HEK293T (cell line): Measurements from ENCODE around the gene NFX1.
"Not testable (repeated sequence)": the region's sequence is repeated elsewhere in the genome, so short reads cannot be mapped to it uniquely, and the experiment has no call there.

Experiments
- CTCF ChIA-PET: fragments of 350-600 bp; formaldehyde crosslinking; extraction: SDS; loops from one replicate; lab custom pipeline; 2021; ENCODE audit warnings: antibody characterized with exemption, inconsistent platforms; lab: Yijun Ruan, JAX
- POLR2A ChIA-PET: fragments of 350-600 bp; formaldehyde crosslinking; extraction: SDS; loops from one replicate; lab custom pipeline; 2020; ENCODE audit warnings: antibody characterized with exemption, inconsistent platforms; lab: Yijun Ruan, JAX
- DNase-seq: peaks from one replicate; pipeline ENCODE4 v3.0.0; 2012; ENCODE audit warnings: mixed read lengths; ENCODE audit errors: extremely low spot score
- ARNT ChIP-seq: fragments of 450-650 bp; IDR thresholded peaks from 2 replicates; pipeline ENCODE4 v1.6.1; 2017; ENCODE audit warnings: mild to moderate bottlenecking
- BHLHE40 ChIP-seq: fragments of 450-650 bp; IDR thresholded peaks from 2 replicates; pipeline ENCODE4 v1.6.1; 2016; ENCODE audit warnings: mild to moderate bottlenecking, moderate library complexity, borderline replicate concordance
- CTBP1 ChIP-seq: fragments of 450-650 bp; IDR thresholded peaks from 2 replicates; pipeline ENCODE4 v1.6.1; 2016; ENCODE audit warnings: borderline replicate concordance
- ELF4 ChIP-seq: fragments of 450-650 bp; IDR thresholded peaks from 2 replicates; pipeline ENCODE4 v1.6.1; 2017; ENCODE audit warnings: antibody characterized with exemption
- FOXA1 ChIP-seq: fragments of 450-650 bp; IDR thresholded peaks from 2 replicates; pipeline ENCODE4 v1.6.1; 2016; ENCODE audit warnings: mild to moderate bottlenecking
- FOXK2 ChIP-seq: fragments of 450-650 bp; IDR thresholded peaks from 2 replicates; pipeline ENCODE4 v1.6.1; 2016; ENCODE audit warnings: mild to moderate bottlenecking
- FOXM1 ChIP-seq: fragments of 450-650 bp; IDR thresholded peaks from 2 replicates; pipeline ENCODE4 v1.6.1; 2017; ENCODE audit warnings: mild to moderate bottlenecking, borderline replicate concordance
- HDGF ChIP-seq: fragments of 450-650 bp; IDR thresholded peaks from 2 replicates; pipeline ENCODE4 v1.6.1; 2017; ENCODE audit warnings: antibody characterized with exemption, borderline replicate concordance
- L3MBTL2 ChIP-seq: fragments of 450-650 bp; conservative IDR thresholded peaks from 2 replicates; pipeline ENCODE4 v1.6.1; 2016; ENCODE audit warnings: mild to moderate bottlenecking
- LEF1 ChIP-seq: fragments of 450-650 bp; IDR thresholded peaks from 2 replicates; pipeline ENCODE4 v1.6.1; 2017; ENCODE audit warnings: mild to moderate bottlenecking, borderline replicate concordance
- NFRKB ChIP-seq: fragments of 450-650 bp; IDR thresholded peaks from 2 replicates; pipeline ENCODE4 v1.6.1; 2016; ENCODE audit warnings: mild to moderate bottlenecking, moderate library complexity
- SP1 ChIP-seq: fragments of 450-650 bp; IDR thresholded peaks from 2 replicates; pipeline ENCODE4 v1.6.1; 2017
- SUZ12 ChIP-seq: fragments of 450-650 bp; IDR thresholded peaks from 2 replicates; pipeline ENCODE4 v1.6.1; 2016; ENCODE audit warnings: mild to moderate bottlenecking
- TARDBP ChIP-seq: fragments of 450-650 bp; IDR thresholded peaks from 2 replicates; pipeline ENCODE4 v1.6.1; 2016
- ZNF384 ChIP-seq: fragments of 450-650 bp; IDR thresholded peaks from 2 replicates; pipeline ENCODE4 v1.6.1; 2016
- TF ChIP-seq, protein P1 (sequence below): fragments of 450-650 bp; IDR thresholded peaks from 2 replicates; pipeline ENCODE4 v1.6.1; 2016

The NFX1 gene

DNA sequence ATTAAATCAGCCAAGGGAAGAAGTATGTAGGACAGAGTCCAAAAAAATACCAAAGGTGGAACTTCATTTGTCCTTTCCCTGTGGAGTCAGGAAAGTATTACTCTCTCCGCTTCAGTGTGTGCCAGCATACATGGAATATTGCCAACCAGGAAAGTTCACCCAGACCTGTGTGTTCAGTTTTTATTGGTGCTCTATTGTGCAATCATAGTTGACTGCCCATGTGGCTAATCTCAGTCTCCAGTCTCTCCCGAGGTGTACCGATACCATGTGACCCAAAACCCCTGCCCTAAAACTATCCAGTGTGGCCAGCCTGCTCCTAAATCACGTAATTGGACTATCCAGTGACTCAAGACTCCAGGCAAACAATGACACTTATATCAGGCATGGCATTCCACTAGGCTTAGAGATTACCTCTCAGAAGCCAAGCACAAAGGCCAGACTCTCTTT is 38.8 kb downstream of the NFX1 start:
- ChIA-PET POLR2A (no interaction called here), CTCF (no interaction called here)
- DNase-seq: no peak
- TF ChIP-seq, protein P1, sequence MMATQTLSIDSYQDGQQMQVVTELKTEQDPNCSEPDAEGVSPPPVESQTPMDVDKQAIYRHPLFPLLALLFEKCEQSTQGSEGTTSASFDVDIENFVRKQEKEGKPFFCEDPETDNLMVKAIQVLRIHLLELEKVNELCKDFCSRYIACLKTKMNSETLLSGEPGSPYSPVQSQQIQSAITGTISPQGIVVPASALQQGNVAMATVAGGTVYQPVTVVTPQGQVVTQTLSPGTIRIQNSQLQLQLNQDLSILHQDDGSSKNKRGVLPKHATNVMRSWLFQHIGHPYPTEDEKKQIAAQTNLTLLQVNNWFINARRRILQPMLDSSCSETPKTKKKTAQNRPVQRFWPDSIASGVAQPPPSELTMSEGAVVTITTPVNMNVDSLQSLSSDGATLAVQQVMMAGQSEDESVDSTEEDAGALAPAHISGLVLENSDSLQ: no peak
- TF ChIP-seq L3MBTL2: no peak
- no peak for TF ChIP-seq FOXA1
- TF ChIP-seq CTBP1: no peak
- TF ChIP-seq NFRKB: no peak
- TF ChIP-seq HDGF: no peak
- no peak for TF ChIP-seq SUZ12
- TF ChIP-seq BHLHE40: no peak
- no peak for TF ChIP-seq ZNF384
- TF ChIP-seq ELF4: no peak
- TF ChIP-seq FOXM1: no peak
- TF ChIP-seq ARNT: no peak
- no peak for TF ChIP-seq FOXK2
- TF ChIP-seq SP1: no peak
- TF ChIP-seq TARDBP: no peak
- no peak for TF ChIP-seq LEF1

DNA sequence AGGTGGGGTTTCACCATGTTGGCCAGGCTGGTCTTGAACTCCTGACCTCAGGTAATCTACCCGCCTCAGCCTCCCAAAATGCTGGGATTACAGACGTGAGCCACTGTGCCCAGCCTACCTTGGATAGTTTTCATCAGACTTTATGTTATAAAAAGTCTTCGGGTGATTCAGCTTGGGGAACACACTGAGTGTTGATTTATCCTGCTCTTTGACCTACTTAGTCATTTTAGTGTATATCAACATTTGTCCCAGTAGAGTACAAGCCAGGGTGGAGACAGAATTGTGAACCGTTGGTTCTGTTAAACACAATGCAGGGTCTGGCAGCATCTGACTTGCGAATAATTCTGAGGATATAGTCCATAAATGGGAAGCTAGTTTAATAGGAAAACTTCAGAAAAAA is 39.7 kb downstream of the NFX1 start:
- POLR2A ChIA-PET: no interaction called here
- DNase-seq: no peak
- no peak for TF ChIP-seq FOXK2
- CTCF ChIA-PET: no interaction called here

DNA sequence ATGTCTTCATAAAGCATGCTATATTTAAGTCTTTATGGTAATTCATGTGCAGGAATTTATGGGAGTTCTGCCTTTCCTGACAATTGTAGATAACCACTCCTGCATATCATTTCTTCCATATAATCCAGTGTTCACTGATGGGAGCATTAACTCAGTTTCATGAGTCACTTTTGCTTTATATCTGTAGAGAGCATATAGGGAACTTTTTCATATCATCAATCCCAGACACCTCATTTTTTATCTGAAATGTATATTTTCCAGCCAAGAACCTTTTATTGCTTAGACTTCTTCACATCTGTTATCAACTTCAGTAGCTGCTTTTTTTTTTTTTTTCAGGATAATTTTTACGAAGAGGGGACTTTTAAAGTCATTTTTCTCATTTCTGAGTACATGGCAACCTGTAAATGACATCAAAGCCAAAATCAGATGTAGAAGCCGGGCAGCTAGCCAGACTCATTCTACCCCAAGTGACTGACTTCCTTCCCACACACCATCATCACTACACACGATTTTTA is 41.1 kb downstream of the NFX1 start:
- no peak for TF ChIP-seq FOXA1
- TF ChIP-seq L3MBTL2: no peak
- TF ChIP-seq, protein P1: no peak
- TF ChIP-seq LEF1: no peak
- TF ChIP-seq HDGF: no peak
- no peak for TF ChIP-seq ELF4
- TF ChIP-seq NFRKB: no peak
- no peak for TF ChIP-seq FOXK2
- TF ChIP-seq BHLHE40: no peak
- no peak for TF ChIP-seq TARDBP
- no peak for TF ChIP-seq FOXM1
- TF ChIP-seq ZNF384: no peak
- ChIA-PET CTCF (no interaction called here), POLR2A (no interaction called here)
- DNase-seq: no peak

DNA sequence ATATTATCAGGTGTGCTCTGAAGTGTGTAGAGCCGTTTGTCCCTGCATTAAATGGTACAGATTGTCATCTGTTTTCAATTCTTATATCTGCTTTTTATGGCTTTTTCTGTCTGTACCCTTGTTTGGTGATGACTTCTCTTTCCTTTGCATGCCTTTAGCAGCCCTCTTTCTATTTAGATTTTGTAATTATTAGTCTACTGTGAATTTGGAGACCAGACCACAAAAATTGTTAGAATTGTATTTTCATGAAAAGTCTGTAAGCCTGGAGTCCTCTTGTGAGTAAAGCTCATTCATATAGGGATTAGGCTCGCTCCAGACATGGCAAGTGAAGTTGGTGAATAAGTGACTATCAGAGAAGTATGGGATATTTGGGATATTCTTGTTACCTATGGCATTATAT is 41.7 kb downstream of the NFX1 start:
- ChIA-PET POLR2A (no interaction called here), CTCF (no interaction called here)
- TF ChIP-seq BHLHE40 (no peak), CTBP1 (no peak), SUZ12 (no peak), NFRKB (no peak), ZNF384 (no peak), L3MBTL2 (no peak), ARNT (no peak), ELF4 (no peak), HDGF (no peak), LEF1 (no peak), SP1 (no peak), TARDBP (no peak)
- TF ChIP-seq, protein P1: no peak
- no peak for DNase-seq

DNA sequence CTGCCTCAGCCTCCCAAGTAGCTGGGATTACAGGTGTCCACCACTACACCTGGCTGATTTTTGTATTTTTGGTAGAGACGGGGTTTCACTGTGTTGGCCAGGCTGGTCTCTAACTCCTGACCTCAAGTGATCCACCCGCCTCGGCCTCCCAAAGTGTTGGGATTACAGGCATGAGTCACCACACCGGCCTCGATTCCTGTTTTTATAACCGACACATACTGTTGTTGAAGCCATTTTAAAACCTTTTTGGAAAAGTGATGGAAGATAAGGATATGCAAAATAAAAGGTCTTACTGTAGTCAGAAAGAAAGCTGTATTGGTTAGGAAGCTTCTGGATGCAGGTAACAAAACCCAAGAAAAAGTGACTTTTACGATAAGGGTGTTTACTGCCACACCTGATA is 42.6 kb downstream of the NFX1 start:
- POLR2A ChIA-PET, CTCF ChIA-PET: not testable (repeated sequence)

DNA sequence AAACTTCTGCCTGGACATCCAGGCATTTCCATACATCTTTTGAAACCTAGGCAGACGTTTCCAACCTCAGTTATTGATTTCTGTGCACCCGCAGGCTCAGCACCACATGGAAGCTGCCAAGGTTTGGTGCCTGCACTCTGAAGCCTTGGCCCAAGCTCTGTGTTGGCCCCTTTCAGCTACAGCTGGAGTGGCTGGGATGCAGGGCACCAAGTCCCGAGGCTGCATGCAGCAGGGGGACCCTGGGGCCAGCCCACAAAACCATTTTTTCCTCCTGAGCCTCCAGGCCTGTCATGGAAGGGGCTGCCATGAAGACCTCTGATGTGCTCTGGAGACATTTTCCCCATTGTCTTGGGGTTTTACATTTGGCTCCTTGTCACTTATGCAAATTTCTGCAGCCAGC is 49.9 kb downstream of the NFX1 start:
- DNase-seq: no peak
- ChIA-PET POLR2A (no interaction called here), CTCF (no interaction called here)

More for the DNA sequence above, 42.6 kb downstream of the NFX1 start:
- not testable (repeated sequence) for DNase-seq

DNA sequence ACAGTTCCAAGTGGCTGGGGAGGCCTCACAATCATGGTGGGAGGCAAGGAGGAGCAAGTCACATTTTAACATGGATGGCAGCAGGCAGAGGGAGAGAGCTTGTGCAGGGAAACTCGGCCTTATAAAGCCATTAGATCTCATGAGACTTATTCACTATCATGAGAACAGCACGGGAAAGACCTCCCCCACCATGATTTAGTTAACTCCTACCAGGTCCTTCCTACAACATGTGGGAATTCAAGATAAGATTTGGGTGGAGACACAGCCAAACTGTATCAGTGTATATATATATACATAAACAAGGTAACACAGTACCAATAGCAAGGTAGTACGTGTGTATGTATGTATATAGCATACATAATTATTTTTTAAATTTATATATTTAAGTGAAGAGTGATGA is 50.9 kb downstream of the NFX1 start:
- ChIA-PET CTCF (no interaction called here), POLR2A (no interaction called here)
- DNase-seq: no peak
- TF ChIP-seq SP1 (no peak), BHLHE40 (no peak), ARNT (no peak), FOXM1 (no peak), HDGF (no peak), ELF4 (no peak), FOXK2 (no peak), SUZ12 (no peak), FOXA1 (no peak), CTBP1 (no peak), ZNF384 (no peak)
- TF ChIP-seq, protein P1: no peak

More for the DNA sequence above, 49.9 kb downstream of the NFX1 start:
- TF ChIP-seq NFRKB (no peak), SP1 (no peak), FOXA1 (no peak), ELF4 (no peak), ARNT (no peak), SUZ12 (no peak), FOXK2 (no peak), L3MBTL2 (no peak), HDGF (no peak), LEF1 (no peak), ZNF384 (no peak)
